Activated CD4-positive, CD25-positive, alpha-beta regulatory T cell treated with anti-CD3 and anti-CD28 coated beads, Interleukin-2, amount 50 U/mL, for 16 hours (primary cell): ENCODE results near the gene GPR61.

Experiments
- DNase-seq: peaks from one replicate; pipeline ENCODE4 v3.0.0-alpha.2; 2020; ENCODE audit warnings: low read depth, low spot score

Gene GPR61

DNA sequence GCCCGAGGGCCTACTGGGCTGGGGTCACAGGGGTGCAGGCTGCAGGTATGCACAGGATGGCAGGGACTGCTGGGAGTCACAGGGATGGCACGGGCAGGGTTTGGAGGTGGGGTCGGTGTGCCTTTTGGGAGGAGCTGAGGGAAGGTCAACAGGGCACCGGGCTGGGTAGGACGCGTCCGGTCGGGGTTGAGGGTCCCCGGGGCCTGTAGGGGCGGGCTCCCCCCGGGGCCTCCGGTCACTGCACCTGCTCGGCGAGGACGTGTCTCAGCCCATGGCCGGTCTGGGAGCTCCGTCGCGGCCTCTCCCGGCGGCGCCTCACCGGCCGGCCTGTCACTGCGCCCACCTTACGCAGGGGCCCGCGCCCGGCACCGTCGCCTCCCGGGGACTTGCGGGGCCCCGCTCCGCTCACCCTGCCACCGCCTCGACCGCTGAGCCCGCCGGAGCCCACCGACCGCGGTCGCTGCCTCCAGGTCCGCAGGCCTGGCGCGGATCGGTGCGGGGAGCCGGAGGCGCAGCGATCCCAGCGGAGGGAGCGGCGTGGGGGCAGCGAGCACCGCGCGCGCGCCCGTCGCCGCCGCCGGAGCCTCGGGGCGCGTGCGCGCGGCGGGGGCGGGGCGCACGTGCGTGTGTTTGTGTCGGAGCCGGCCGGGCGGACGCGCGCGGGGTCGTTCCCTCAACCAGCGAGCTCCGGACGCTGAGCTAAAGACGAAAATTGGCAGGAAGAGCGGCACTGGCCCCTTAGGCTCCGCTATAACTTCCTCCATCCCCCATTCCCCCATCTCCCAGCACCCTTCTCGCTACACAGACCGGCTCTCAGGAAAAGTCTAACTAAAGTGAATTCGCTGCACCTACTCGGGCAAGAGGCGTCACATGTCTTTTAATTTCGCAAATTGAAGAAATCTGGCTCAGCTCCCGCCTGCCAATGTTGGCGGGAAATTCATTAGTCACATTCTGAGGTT, 30.2 kb upstream of the GPR61 start, which contains the start of gene AMIGO1:
Gene AMIGO1, minus strand, starts transcription at position 552 of the 959 bp plus-strand sequence. CDS start 815 bp downstream, outside the sequence.
- DNase-seq: peak; percentile 23

DNA sequence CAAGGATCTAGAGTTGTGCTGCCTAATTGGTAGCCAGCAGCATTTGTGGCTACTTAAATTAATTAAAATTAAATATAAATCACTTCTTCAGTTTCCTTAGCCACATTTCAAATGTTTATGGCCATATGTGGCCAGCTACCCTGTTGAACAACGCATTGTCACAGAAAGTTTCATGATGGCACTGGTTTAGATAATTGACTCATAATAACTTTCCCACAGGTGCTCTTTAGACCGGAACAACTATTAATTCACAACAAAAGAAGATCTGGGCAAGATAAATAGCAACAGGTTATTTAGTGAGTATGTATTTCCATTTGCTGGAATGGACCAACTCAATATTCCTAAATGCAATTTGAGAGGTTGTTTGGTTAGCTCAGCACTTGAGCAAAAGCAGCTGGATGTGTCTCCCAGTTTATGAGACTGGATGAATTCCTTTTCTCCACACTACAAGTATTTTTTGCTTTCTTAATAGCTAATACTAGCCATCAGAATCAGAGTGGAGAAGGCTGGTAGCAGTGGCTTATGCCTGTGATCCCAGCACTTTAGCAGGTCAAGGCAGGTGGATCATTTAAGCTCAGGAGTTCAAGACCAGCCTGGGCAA, 26.5 kb upstream of the GPR61 start:
- DNase-seq: no peak

DNA sequence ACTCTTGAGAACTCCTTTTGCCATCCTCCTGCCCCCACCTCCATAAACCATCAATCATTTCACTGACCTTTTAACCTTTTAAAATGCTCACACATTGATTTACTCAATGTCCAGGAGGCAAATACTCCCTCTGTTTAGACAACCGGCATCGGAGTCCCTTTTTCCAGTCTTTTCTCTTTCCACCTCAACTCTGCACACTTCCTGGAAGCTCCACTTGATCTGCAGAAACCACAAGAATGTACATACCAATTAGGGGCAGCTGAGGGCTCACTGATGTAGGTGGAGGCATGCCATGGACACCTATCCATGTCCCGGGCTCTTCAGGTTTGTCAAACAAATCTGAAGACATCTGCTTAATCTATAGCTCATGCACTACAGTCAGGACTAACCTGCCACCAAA, 24.8 kb upstream of the GPR61 start:
- DNase-seq: no peak

GRCh38 chr1:109516872-109517271, 22.8 kb upstream of the GPR61 start:
- DNase-seq: no peak

GRCh38 chr1:109517337-109517736, 22.3 kb upstream of the GPR61 start:
- no peak for DNase-seq

- no peak for DNase-seq
These were observed 18.4 kb upstream of the GPR61 start for GRCh38 chr1:109521002-109521951.

GRCh38 chr1:109522026-109522425, 17.6 kb upstream of the GPR61 start:
- DNase-seq: no peak

GRCh38 chr1:109523706-109524105, 16.0 kb upstream of the GPR61 start:
- DNase-seq: no peak

DNA sequence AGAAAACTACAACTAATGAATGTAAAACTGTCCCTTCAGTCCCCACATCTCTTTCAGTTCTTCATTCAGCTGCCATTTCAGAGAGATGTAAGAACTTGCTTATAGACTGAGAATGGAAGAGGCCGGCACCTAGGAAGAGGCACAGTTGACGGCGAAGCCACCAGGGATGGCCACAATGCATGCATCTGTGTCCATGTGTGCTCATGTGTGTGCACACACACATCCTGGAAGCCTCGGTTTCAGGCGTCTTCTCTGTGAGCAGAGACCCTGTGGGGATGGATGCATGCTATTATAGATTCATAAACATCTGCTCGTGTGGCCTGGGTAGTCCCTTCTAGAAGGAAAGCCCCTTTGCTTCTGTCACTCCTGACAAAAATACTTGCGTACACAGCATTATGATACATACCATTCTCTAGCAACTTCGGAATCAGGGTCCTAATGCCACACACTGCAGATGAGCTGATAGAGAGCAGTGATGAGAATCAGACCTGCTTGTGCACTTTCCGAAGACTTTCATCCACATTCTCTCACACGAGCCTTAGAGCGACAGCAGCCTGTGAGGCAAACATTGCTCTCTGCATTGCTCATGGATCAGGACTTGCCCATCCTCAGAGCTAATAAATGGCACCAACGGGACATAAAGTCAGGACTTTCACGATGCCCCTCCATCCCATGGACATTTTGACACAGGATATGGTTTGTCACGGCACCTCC, 12.4 kb upstream of the GPR61 start:
- DNase-seq: no peak

- no peak for DNase-seq
These were observed 11.6 kb upstream of the GPR61 start for GRCh38 chr1:109527846-109528695.

DNA sequence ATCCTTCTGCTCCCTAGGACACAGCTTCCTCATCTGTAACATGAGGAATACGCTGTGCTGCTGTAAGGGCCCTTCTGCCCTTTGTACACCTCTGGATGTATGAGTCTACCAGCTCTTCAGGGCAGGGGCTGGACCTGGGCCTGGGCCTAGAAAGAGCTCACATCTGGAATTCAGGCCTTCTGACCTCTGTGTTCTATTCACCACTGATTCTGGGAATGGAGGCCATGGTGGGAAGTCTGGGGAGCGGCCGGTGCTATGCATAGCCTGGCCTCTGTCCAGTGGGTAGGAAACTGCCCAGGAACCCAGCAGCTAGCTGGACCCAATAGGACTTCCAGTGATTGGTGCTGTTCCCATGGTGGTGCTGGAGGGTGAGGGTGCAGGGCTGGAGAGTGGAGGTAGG, 11.0 kb upstream of the GPR61 start:
- no peak for DNase-seq

DNA sequence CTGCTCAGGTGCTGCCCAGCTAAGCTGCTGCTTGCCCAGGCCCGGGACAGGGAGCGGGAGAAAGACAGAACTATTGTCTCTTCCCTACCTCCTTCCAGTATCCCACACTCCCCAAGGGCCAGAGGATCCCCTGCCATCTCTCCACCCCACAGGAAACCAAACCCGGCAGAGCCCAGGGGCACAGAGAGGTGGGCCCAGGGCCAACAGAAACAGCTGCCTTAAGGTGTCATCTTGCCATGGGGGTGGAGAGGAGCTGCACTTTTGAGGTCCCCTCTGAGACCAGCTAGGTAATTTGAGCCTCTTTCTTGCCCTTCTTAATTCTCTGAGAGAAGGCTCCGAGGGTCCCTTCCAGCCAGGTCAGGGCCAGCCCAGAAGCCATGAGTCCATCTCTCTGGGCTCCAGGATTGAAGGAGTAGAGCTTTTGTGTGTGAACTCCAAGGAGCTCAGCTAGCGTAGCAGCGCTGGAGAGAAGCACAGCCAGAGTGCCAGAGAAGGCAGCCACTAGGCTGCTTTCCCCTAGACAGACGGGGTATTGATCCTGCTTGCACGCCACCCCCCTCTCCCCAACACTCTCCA, 9.7 kb upstream of the GPR61 start:
- DNase-seq: no peak

DNA sequence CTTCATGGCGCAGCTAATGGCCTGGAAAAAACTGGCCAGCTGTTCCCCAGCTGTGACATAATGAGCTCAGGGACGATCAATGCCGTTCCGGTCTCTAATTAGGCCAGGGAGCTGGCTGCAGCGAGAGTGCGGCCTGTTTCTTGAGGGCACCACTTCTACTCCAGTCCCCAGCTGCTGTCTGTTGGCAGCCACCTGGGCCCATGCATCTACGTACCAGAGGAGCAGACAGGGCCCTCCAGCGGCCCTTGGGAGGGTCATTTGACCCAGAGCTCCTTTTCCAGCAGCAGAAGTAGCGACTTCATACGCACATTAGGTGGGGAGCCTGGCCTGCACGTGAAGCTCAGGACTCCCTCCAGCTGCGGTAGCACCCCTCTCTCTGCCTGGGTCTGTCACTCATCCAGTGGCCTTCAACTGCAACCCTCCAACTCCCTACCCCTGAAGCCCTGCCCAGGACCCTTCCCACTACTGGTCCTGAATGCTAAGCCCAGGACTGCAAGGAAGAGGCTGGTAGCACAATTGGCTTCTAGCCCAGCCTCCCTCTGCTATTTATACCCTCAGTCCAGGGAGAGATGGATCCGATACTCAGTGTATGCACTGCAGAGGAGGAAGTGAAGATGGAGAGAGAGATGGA, 9.1 kb upstream of the GPR61 start:
- DNase-seq: no peak

- no peak for DNase-seq
These were observed 8.3 kb upstream of the GPR61 start for GRCh38 chr1:109531380-109531779.

- no peak for DNase-seq
These were observed 7.8 kb upstream of the GPR61 start for GRCh38 chr1:109531826-109532364.

- DNase-seq: peak; percentile 86
These were observed 7.1 kb upstream of the GPR61 start for GRCh38 chr1:109532365-109533136.

DNA sequence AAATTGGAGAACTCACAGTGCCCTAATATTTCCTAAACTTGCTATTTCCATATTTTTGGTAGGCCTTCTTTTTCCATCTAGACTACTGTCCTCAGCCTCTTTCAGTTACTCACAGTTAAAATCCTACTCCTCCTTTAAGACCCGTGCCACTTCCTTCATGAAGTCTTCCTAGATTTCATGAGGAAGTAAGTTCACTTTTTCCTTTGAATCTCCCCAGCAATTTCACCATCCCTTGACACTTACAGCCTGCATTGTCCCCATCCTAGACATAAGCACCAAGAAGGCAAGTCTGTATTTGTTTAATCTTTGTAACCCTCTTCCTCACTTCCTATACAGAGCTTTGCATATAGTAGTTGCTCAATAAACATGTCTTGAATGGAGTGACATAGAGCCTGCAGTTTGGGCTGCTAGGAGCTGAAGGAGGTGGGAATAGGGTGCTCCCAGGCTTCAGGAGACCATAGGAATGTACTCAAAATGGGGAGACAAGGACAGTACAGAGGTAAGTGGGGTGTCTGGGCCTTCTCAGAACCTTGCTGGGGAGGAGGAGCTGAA, 5.3 kb upstream of the GPR61 start:
- no peak for DNase-seq

DNA sequence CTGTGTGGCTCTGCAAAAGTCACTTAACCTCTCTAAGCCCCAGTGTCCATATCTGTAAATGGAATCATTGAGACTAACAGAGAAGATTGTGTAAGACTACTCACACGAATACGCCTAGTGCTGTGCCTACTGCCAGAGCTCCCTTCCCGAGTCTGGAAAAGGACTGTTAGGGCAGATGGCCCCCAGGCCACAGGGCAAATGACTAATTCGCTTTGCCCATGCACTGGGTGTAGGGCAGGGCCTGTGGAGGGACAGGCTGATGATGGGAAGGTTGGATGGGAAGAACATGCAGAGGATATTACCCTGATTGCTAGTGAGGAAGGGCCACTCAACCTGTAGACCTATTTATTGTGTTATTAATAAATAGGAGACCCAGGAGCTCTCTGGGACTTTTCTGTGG, 4.2 kb upstream of the GPR61 start:
- no peak for DNase-seq
